GM12801 (cell line): Measurements from ENCODE around the gene EOLA1.

Source experiments
- TF ChIP-seq, protein P1 (sequence below): IDR thresholded peaks from one replicate; pipeline ENCODE4 v1.5.1; 2011; ENCODE audit warnings: control low read depth; ENCODE audit not compliant: insufficient read length; ENCODE audit errors: extremely low read depth

Gene EOLA1

GRCh38 chrX:149508467-149508866, 32.3 kb upstream of the EOLA1 start:
- TF ChIP-seq, protein P1, sequence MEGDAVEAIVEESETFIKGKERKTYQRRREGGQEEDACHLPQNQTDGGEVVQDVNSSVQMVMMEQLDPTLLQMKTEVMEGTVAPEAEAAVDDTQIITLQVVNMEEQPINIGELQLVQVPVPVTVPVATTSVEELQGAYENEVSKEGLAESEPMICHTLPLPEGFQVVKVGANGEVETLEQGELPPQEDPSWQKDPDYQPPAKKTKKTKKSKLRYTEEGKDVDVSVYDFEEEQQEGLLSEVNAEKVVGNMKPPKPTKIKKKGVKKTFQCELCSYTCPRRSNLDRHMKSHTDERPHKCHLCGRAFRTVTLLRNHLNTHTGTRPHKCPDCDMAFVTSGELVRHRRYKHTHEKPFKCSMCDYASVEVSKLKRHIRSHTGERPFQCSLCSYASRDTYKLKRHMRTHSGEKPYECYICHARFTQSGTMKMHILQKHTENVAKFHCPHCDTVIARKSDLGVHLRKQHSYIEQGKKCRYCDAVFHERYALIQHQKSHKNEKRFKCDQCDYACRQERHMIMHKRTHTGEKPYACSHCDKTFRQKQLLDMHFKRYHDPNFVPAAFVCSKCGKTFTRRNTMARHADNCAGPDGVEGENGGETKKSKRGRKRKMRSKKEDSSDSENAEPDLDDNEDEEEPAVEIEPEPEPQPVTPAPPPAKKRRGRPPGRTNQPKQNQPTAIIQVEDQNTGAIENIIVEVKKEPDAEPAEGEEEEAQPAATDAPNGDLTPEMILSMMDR: no peak

- TF ChIP-seq, protein P1: no peak
These were observed 30.4 kb upstream of the EOLA1 start for GRCh38 chrX:149510386-149510785.

GRCh38 chrX:149511081-149511480, 29.7 kb upstream of the EOLA1 start:
- TF ChIP-seq, protein P1: no peak

- TF ChIP-seq, protein P1: no peak
These were observed 28.5 kb upstream of the EOLA1 start for GRCh38 chrX:149512225-149512885.

GRCh38 chrX:149513825-149514428, 26.9 kb upstream of the EOLA1 start:
- TF ChIP-seq, protein P1: no peak

DNA sequence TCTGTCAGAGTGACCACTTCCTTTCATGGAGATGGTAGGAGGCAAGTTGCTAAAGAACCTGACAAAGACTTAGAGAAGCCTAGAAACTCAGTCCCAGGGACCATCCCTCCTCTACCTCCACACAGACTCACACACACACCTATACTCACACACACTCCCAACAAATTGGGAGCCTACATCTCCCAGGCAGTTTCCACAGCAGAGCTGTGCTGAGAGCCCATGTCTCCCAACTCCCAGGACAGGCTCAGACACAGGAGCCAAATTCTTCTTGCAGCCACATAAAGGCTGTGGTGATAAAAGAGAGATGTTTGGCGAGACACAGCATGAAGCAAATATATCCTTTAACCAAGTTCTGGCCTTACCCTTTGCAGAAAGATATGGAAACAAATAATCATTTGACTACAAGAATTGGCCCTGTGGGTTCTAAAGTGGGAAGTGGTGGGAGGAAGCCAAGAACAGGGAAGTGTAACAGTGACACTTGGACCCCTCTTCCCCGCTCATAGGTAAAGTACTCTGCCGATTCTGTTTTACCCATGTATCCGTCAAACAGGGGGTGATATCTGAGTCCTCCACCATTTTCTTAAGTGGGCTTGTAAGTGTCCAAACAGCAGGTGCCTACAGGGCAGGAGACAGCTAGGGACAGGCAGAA, 24.7 kb upstream of the EOLA1 start:
- TF ChIP-seq, protein P1: no peak

DNA sequence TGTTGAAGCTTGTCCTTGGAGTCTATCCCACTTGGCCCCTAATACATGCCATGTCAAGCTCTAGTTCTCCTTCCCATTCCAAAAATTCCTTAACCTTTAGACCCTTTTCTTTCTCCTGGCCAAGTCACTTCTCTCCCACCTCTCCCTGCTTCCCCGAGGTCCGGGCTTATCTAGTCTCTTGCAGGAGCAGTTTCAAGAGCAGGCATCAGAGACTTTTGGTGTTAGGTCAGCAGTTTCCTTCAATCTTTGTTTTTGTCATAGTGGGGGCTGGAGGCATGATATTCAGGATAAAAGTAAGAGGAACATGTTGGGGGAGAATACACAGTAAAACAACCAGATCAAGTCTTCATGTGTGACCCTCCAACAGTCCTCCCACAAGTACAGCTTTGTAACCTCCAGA, 24.2 kb upstream of the EOLA1 start:
- TF ChIP-seq, protein P1: no peak
